GM12892 (cell line): ENCODE data around the gene BLNK.
A peak's percentile ranks its signal among the peaks of the same experiment; 100 is the strongest.

Experiments used
- POLR2A ChIP-seq: IDR thresholded peaks from 2 replicates; pipeline ENCODE4 v1.6.1; 2011; ENCODE audit warnings: low read depth, low read length, control low read depth
- POLR2AphosphoS5 ChIP-seq: IDR thresholded peaks from 2 replicates; pipeline ENCODE4 v1.6.1; 2011; ENCODE audit warnings: low read depth, low read length, control low read depth
- TAF1 ChIP-seq: IDR thresholded peaks from 2 replicates; pipeline ENCODE4 v1.6.1; 2011; ENCODE audit warnings: low read depth, mild to moderate bottlenecking, control low read depth, low read length, borderline replicate concordance

GRCh38 chr10:96287392-96288105 is 16.2 kb upstream of the BLNK start:
- TF ChIP-seq POLR2A (peak; percentile 53; the same call in 1 of the 2 replicates), POLR2AphosphoS5 (no peak), TAF1 (no peak)
